ENCODE measurements around the gene LRIG1.

LRIG1 gene

DNA sequence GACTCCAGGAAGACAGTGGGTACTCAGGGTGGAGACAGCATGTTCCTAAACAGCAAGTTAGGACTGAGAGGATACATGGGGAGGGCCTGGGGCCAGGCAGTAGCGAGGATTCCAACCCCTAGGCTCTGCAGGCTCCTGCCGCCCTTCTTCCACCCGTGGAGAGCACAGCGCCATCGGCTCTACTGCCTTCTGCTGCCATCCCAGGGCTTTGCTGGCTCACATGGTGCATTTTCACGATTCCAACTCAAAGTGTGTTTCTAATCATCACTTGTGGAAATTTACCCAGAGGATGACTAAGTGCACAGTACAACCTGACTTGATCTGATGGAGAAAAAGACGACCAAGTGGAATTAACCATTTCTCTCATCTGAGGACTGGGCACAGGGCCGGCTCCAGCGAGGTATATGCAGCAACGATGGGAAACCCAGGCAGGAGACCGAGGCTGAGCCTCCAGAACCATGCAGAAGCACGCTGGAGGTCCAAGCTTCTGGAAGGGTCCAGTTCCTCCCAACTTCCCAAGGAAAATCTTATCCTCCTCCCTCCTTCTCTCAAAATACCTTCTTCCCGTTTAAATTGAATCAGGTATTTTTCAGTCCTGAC is 104.6 kb downstream of the LRIG1 start:
- no peak for DNase-seq (ENCODE audit: low read depth)
- H3K4me3 ChIP-seq (replicated peaks; ENCODE audit: low read depth, low read length) = no peak overlapping the region
- no peak for TF ChIP-seq CTCF (IDR thresholded peaks at IDR 0.05; ENCODE audit: low read length, missing control alignments)

DNA sequence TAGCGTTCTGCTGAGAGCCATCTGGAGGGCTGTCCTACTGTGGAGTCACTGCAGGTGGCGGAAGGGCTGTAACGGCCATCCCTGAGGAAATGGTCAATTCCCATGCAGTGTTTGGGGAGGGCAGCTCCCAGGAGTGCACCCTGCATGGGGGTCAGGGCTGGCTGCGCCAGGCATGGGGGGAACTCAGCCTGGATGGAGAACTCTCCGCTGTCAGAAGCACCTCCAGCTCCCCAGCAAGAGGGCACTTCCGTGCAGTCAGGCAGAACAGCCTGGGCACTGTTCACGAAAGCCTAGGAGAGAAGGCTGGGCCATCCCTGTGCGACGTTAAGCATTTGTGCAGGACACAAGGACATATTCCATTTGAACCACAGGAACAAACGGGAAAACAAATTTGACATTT is 105.2 kb downstream of the LRIG1 start:
- DNase-seq (ENCODE audit: low read depth) = no peak
- TF ChIP-seq CTCF (IDR thresholded peaks at IDR 0.05; ENCODE audit: low read length, missing control alignments) = no peak
- H3K4me3 ChIP-seq (replicated peaks; ENCODE audit: low read depth, low read length) = no peak overlapping the region

GRCh38 chr3:66394753-66395249 is 106.0 kb downstream of the LRIG1 start:
- H3K4me3 ChIP-seq (replicated peaks; ENCODE audit: low read depth, low read length) = no peak overlapping the region
- DNase-seq (ENCODE audit: low read depth) = peak; percentile 55
- TF ChIP-seq CTCF (IDR thresholded peaks at IDR 0.05; ENCODE audit: low read length, missing control alignments) = no peak

- no peak overlapping the region for H3K4me3 ChIP-seq (replicated peaks; ENCODE audit: low read depth, low read length)
- no peak for TF ChIP-seq CTCF (IDR thresholded peaks at IDR 0.05; ENCODE audit: low read length, missing control alignments)
- DNase-seq (ENCODE audit: low read depth) = no peak
Observed at GRCh38 chr3:66394019-66394752, 106.6 kb downstream of the LRIG1 start.

DNA sequence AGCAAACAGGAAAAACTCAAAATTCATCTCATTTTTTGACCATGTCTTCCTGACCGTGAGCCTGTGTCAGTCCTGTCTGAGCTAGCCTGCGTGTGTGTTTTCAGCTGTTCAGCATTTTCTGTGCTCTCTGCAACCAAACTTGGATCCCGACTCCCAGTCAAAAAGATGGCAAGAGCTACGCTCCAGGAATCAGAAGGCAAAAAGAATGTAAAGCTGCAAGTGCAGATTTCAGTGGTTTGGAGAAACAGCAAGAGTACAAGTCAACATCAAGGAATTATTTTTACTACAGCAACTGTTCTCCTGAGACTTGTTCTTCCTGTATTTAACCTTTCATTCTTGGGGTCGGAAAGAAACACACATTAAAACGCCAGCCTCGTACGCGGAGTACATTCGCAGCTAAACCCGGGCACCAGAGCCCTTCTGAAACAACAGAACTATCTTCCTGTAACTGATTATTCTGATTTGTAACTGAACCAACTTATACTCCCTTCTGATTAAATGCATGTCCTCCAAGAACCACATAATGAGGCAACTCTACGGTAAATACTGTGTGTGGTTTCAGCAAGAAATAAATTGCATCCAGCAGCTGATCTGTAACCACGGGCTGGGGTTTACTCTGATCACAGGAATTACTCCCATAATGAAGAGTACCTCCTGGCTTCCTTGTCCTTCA is 107.4 kb downstream of the LRIG1 start:
- TF ChIP-seq CTCF (IDR thresholded peaks at IDR 0.05; ENCODE audit: low read length, missing control alignments) = no peak
- no peak overlapping the region for H3K4me3 ChIP-seq (replicated peaks; ENCODE audit: low read depth, low read length)
- DNase-seq (ENCODE audit: low read depth) = peak; percentile 25

DNA sequence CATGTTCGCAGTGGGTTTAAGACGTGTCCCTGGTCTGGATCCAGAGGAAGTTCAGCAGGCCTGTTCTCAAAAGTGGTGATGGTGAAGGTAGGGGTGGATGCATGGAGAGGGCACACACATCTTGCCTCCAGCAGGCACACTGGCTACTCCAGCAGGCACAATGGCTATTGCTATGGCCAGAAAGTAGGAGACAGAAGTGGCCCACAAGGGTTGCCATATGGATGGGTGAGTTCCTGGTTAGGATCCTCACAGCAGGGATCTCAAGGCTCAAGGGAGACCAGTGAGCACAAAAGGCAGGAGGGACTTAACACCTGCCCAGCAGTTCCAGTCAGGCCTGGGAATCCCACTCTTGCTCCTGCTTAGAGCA is 107.9 kb downstream of the LRIG1 start:
- DNase-seq (ENCODE audit: low read depth) = no peak
- TF ChIP-seq CTCF (IDR thresholded peaks at IDR 0.05; ENCODE audit: low read length, missing control alignments) = no peak
- no peak overlapping the region for H3K4me3 ChIP-seq (replicated peaks; ENCODE audit: low read depth, low read length)
